Transverse colon (tissue), 4 donors: ENCODE measurements around the gene SNTG2. TPM values are rescaled to one million over a fixed set of nuclear protein-coding genes. Genes with fewer than 3 reads are reported as not detected.

ENCODE experiments used
- DNase-seq: peaks from one replicate; pipeline ENCODE4 v3.0.0-alpha.2; 2019
- H3K27ac ChIP-seq, 4 donors: fragments of 200-600 bp; sonication (generic); 2 replicates each; pipeline ENCODE4 v1.5.1; 2016 to 2018; ENCODE audit warnings: inconsistent platforms in 4 of 4
- H3K27me3 ChIP-seq: fragments of 200-600 bp; sonication (generic); 2 replicates; pipeline ENCODE4 v1.5.1; 2017; ENCODE audit warnings: inconsistent platforms
- H3K36me3 ChIP-seq, 4 donors: fragments of 200-600 bp; sonication (generic); 2 replicates each; pipeline ENCODE4 v1.5.1; 2017 to 2019; ENCODE audit warnings: inconsistent platforms in 4 of 4
- H3K4me1 ChIP-seq, 4 donors: fragments of 200-600 bp; sonication (generic); 2 replicates each; pipeline ENCODE4 v1.5.1; 2017 to 2020; ENCODE audit warnings: inconsistent platforms in 4 of 4
- H3K4me3 ChIP-seq, 4 donors: fragments of 200-600 bp; sonication (generic); 1 replicate in 1 of 4; 2 replicates in 3 of 4; pipeline versions ENCODE4 v1.5.1 to v1.6.1; 2017 to 2019; ENCODE audit warnings: inconsistent platforms in 4 of 4
- H3K9me3 ChIP-seq, 2 donors: fragments of 200-600 bp; sonication (generic); 2 replicates each; pipeline ENCODE4 v1.5.1; 2017 to 2019; ENCODE audit warnings: inconsistent platforms in 2 of 2
- EP300 ChIP-seq: sonication (generic); formaldehyde crosslinking; IDR thresholded peaks from one replicate; pipeline ENCODE4 v1.6.1; 2017; ENCODE audit warnings: antibody characterized with exemption, low read depth
- POLR2A ChIP-seq: fragments of 450-650 bp; IDR thresholded peaks from one replicate; pipeline ENCODE4 v1.6.1; 2016; ENCODE audit warnings: antibody characterized with exemption, mild to moderate bottlenecking, moderate library complexity
- POLR2AphosphoS5 ChIP-seq, 3 donors: sonication (generic); formaldehyde crosslinking; IDR thresholded peaks; one replicate each; pipeline ENCODE4 v1.6.1; 2016; ENCODE audit warnings: antibody characterized with exemption in 3 of 3
- WGBS, 2 donors: methylation state at CpG; one replicate each; pipeline ENCODE4 v1.1.5; 2018; ENCODE audit warnings: low coverage in 1 of 2; 5-methylcytosine and 5-hydroxymethylcytosine counted together
- in situ Hi-C, 4 donors: fragments of 200-750 bp; cut with MboI; loops; one replicate each; pipeline versions ENCODE4 v1.15.0 to v1.15.1; 2017; ENCODE audit warnings: low sequenced_read_pairs in 3 of 4, low pct_ligation_motif_present in 1 of 4, low pct_unique_long_range_greater_than_20kb in 1 of 4
- intact Hi-C: fragments of 100-400 bp; cut with DNase I; formaldehyde crosslinking; loops from one replicate; pipeline ENCODE4 v1.15.1; 2023; ENCODE audit warnings: low total_unique reads
- total RNA-seq, 4 donors: library from RNA; depleted of rRNA; stranded (reverse); fragments of >200 nt; gene quantifications; one replicate each; pipeline ENCODE4 v1.1.0, GENCODE V29; 2016
- TF ChIP-seq, protein P1 (sequence below), 5 experiments: fragments of 200-600 bp in 3 of 5; fragments of 450-650 bp in 2 of 5; sonication (generic) in 3 of 5; IDR thresholded peaks; 1 replicate in 2 of 5; 2 replicates in 3 of 5; pipeline ENCODE4 v1.5.1; 2016 to 2017; ENCODE audit warnings: antibody characterized with exemption in 5 of 5, inconsistent platforms in 3 of 5, mild to moderate bottlenecking in 2 of 5, moderate library complexity in 1 of 5

The SNTG2 gene
- total RNA-seq, 4 donors from 2014 or later, result 0.55 to 4.9 (median 1.5) TPM

DNA sequence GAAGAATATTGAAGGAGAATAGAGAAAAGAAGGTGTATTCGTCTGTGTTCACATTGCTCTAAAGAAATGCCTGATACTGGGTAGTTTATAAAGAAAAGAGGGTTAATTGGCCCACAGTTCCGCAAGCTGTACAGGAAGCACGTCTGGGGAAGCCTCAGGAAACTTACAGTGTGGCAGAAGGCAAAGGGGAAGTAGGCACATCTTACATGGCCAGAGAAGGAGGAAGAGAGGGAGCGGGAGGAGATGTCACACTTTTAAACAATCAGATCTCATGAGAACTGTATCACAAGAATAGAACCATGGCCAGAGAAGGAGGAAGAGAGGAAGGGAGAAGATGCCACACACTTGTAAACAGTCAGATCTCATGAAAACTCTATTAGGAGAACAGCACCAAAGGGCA is 303.0 kb downstream of the SNTG2 start:
- Histone ChIP-seq H3K27ac (no peak overlapping the region), H3K9me3 (no peaks in the 10 kb centered on the region), H3K4me3 (no peak overlapping the region), H3K4me1 (no peaks in the 10 kb centered on the region), H3K27me3 (no peaks in the 10 kb centered on the region), H3K36me3 (no peaks in the 10 kb centered on the region)
- TF ChIP-seq EP300, result no peak
- TF ChIP-seq POLR2AphosphoS5 (IDR thresholded peaks at IDR 0.05), result no peak
- TF ChIP-seq POLR2A, result no peak
- TF ChIP-seq, protein P1, sequence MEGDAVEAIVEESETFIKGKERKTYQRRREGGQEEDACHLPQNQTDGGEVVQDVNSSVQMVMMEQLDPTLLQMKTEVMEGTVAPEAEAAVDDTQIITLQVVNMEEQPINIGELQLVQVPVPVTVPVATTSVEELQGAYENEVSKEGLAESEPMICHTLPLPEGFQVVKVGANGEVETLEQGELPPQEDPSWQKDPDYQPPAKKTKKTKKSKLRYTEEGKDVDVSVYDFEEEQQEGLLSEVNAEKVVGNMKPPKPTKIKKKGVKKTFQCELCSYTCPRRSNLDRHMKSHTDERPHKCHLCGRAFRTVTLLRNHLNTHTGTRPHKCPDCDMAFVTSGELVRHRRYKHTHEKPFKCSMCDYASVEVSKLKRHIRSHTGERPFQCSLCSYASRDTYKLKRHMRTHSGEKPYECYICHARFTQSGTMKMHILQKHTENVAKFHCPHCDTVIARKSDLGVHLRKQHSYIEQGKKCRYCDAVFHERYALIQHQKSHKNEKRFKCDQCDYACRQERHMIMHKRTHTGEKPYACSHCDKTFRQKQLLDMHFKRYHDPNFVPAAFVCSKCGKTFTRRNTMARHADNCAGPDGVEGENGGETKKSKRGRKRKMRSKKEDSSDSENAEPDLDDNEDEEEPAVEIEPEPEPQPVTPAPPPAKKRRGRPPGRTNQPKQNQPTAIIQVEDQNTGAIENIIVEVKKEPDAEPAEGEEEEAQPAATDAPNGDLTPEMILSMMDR (IDR thresholded peaks at IDR 0.05), result no peak
- WGBS, 2 donors, result 38 to 57% methylated on average over 4 of the region's 4 CpGs
- in situ Hi-C loops, result no loop called here
- intact Hi-C loops, result no loop called here
- no peak for DNase-seq

DNA sequence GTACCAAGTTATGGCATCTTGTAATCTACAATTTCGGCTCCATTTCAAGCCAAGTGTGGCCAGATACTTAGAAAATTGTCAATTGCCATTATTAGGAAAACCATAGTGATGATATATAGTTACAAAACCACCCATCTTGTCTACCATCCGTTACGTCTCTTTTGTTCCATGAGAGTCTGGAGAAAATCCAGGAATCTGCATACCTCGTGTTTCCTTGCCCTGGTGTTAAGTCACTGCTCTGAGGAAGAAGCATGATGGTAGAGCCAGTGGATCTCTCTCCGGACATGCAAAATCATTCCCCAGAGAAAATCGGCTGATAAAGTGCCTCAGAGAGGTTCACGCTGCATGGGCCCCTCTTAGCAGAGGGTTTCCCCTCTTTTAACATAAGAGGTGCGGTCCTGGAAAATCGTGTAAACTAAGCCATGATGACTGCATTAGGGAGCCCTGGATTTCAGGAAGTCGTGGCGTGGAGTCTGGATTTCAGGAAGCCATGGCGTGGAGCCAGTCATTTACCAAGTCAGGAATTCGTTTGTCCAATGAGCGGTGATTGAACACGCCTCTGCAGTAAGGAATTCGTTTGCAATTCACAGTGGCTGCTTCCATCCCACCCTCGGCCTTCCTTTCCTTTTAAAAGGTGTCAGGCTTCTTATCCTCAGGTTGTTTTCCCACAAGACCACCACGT is 304.2 kb downstream of the SNTG2 start:
- in situ Hi-C loops, result no loop called here
- TF ChIP-seq POLR2AphosphoS5 (IDR thresholded peaks at IDR 0.05) (no peak), EP300 (no peak), POLR2A (no peak)
- TF ChIP-seq, protein P1 (IDR thresholded peaks at IDR 0.05), result no peak
- no peaks in the 10 kb centered on the region for H3K27me3 ChIP-seq

DNA sequence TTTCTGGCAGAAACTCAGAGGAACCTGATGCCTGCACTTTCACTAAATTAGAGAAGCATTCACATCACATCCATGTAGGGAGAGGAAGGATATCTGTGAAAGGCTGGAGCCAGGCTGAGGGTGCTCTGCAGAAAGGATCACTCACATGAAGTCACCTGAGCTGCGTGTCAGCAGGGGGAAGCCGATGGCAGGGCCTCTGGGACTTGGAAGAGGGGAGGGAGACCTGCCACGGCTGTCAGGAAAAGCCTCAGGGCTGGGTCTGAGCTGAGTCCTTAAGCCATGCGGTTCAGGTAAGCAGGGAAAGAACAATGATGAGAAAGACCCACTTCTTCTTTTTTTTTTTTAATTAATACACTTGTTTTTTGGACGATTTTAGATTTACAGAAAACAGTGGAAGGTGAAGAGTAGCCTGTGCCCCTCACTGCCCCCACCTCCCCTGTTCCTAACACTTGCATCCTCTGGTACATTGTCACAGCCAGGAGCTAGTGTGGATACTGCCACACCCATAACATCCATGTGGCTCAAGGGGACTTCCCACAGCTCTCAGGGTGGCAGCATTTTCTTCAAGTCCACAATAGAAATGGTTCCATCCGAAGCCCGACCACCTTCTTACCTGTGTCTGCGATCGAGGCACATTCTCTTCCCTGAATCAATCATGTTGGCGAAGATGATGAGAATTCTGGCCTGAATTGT is 306.1 kb downstream of the SNTG2 start:
- H3K36me3 ChIP-seq, result no peaks in the 10 kb centered on the region
- no peaks in the 10 kb centered on the region for H3K27me3 ChIP-seq
- no peak overlapping the region for H3K4me3 ChIP-seq
- in situ Hi-C loops, result no loop called here
- TF ChIP-seq POLR2A (no peak), POLR2AphosphoS5 (IDR thresholded peaks at IDR 0.05) (no peak), EP300 (no peak)
- TF ChIP-seq, protein P1 (IDR thresholded peaks at IDR 0.05), result no peak
- DNase-seq, result no peak
- 53 to 66% methylated on average over 4 to 10 of the region's 10 CpGs for WGBS, 2 donors
- no peaks in the 10 kb centered on the region for H3K4me1 ChIP-seq
- no peaks in the 10 kb centered on the region for H3K9me3 ChIP-seq
- intact Hi-C loops, result no loop called here
- no peak overlapping the region for H3K27ac ChIP-seq

More for the DNA sequence above, 304.2 kb downstream of the SNTG2 start:
- H3K9me3 ChIP-seq, result no peaks in the 10 kb centered on the region
- H3K27ac ChIP-seq, result no peak overlapping the region
- 69 to 72% methylated on average over 11 to 18 of the region's 18 CpGs for WGBS, 2 donors
- H3K4me3 ChIP-seq, result no peak overlapping the region
- no peaks in the 10 kb centered on the region for H3K36me3 ChIP-seq
- DNase-seq, result no peak
- intact Hi-C loops, result no loop called here
- no peaks in the 10 kb centered on the region for H3K4me1 ChIP-seq

DNA sequence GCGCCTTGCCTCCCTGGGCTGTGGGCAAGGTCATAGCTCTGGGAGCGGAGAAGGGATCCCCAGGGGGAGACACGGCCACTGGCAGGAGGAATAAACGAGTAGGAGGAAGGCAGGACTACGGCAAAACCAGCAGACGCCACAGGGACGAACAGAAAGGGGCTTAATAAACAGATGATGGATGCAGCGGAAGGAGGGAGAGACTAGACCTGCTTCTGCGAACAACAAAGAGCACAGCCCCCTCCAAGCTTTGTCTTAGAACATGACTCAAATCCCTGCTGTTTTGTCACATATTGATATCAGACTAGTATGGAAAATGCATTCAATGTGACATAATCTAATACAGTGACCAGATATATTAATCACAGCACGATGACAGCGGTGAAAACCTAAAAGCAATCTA is 306.7 kb downstream of the SNTG2 start:
- TF ChIP-seq EP300, result no peak
- TF ChIP-seq POLR2AphosphoS5 (IDR thresholded peaks at IDR 0.05), result no peak
- TF ChIP-seq POLR2A, result no peak
- DNase-seq, result no peak

More for the DNA sequence above, 306.7 kb downstream of the SNTG2 start:
- H3K9me3 ChIP-seq, result no peaks in the 10 kb centered on the region
- intact Hi-C loops, result no loop called here
- in situ Hi-C loops, result no loop called here
- H3K4me1 ChIP-seq, result no peaks in the 10 kb centered on the region
- no peak overlapping the region for H3K4me3 ChIP-seq
- no peaks in the 10 kb centered on the region for H3K27me3 ChIP-seq
- WGBS, 2 donors, result 64 to 80% methylated on average over 9 to 11 of the region's 11 CpGs
- H3K36me3 ChIP-seq, result no peaks in the 10 kb centered on the region
- H3K27ac ChIP-seq, result no peak overlapping the region
